Measurements from ENCODE around the gene CHRNG.

- TF ChIP-seq CTCF (IDR thresholded peaks at IDR 0.05; ENCODE audit: borderline replicate concordance, extremely low read depth, low read length, poor library complexity, severe bottlenecking) (no peak), EZH2 (IDR thresholded peaks at IDR 0.05; ENCODE audit: borderline replicate concordance, low read depth, low read length, severe bottlenecking) (no peak)
Observed at GRCh38 chr2:232567721-232568120, 28.2 kb downstream of the CHRNG start.
